KOPT-K1 (cell line): ENCODE data around the gene EDAR.

Experiments used
- H3K27ac ChIP-seq: fragments of 200-600 bp; sonication (generic); 2 replicates; pipeline ENCODE4 v1.5.1; 2016; ENCODE audit warnings: antibody characterized with exemption, mild to moderate bottlenecking, low read depth, low read length; ENCODE audit not compliant: poor library complexity, severe bottlenecking
- H3K36me3 ChIP-seq: fragments of 200-600 bp; sonication (generic); 2 replicates; pipeline ENCODE4 v1.5.1; 2017; ENCODE audit warnings: antibody characterized with exemption, mild to moderate bottlenecking, low read length, moderate library complexity; ENCODE audit not compliant: insufficient read depth
- H3K9me3 ChIP-seq: fragments of 200-600 bp; sonication (generic); 2 replicates; pipeline ENCODE4 v1.5.1; 2017; ENCODE audit warnings: antibody characterized with exemption, low read length, mild to moderate bottlenecking; ENCODE audit not compliant: insufficient read depth, poor library complexity, severe bottlenecking

Gene EDAR

GRCh38 chr2:108961796-108962195 lies 27.2 kb downstream of the EDAR start:
- H3K9me3 ChIP-seq, result no peaks in the 10 kb centered on the region

GRCh38 chr2:108960006-108960405 lies 29.0 kb downstream of the EDAR start:
- Histone ChIP-seq H3K36me3 (no peaks in the 10 kb centered on the region), H3K27ac (no peak overlapping the region), H3K9me3 (no peaks in the 10 kb centered on the region)

More at GRCh38 chr2:108961796-108962195, 27.2 kb downstream of the EDAR start:
- no peaks in the 10 kb centered on the region for H3K36me3 ChIP-seq
- no peak overlapping the region for H3K27ac ChIP-seq

GRCh38 chr2:108959401-108959800 lies 29.6 kb downstream of the EDAR start:
- no peaks in the 10 kb centered on the region for H3K9me3 ChIP-seq
- no peak overlapping the region for H3K27ac ChIP-seq
- H3K36me3 ChIP-seq, result no peaks in the 10 kb centered on the region

GRCh38 chr2:108958632-108959341 lies 30.2 kb downstream of the EDAR start:
- Histone ChIP-seq H3K36me3 (no peaks in the 10 kb centered on the region), H3K9me3 (no peaks in the 10 kb centered on the region), H3K27ac (no peak overlapping the region)

- H3K27ac ChIP-seq, result no peak overlapping the region
- no peaks in the 10 kb centered on the region for H3K36me3 ChIP-seq
- no peaks in the 10 kb centered on the region for H3K9me3 ChIP-seq
These were observed 31.0 kb downstream of the EDAR start for GRCh38 chr2:108958002-108958401.

GRCh38 chr2:108956375-108956774 lies 32.6 kb downstream of the EDAR start:
- Histone ChIP-seq H3K27ac (no peak overlapping the region), H3K36me3 (no peaks in the 10 kb centered on the region)

GRCh38 chr2:108950369-108951135 lies 38.5 kb downstream of the EDAR start:
- Histone ChIP-seq H3K36me3 (no peaks in the 10 kb centered on the region), H3K27ac (no peak overlapping the region), H3K9me3 (peaks cover 38% of the 10 kb centered on the region)

More at GRCh38 chr2:108956375-108956774, 32.6 kb downstream of the EDAR start:
- H3K9me3 ChIP-seq, result peaks cover 8% of the 10 kb centered on the region

GRCh38 chr2:108949316-108950239 lies 39.4 kb downstream of the EDAR start:
- H3K36me3 ChIP-seq, result no peaks in the 10 kb centered on the region
- peaks cover 43% of the 10 kb centered on the region for H3K9me3 ChIP-seq
- H3K27ac ChIP-seq, result no peak overlapping the region

- Histone ChIP-seq H3K27ac (no peak overlapping the region), H3K9me3 (peaks cover 43% of the 10 kb centered on the region), H3K36me3 (no peaks in the 10 kb centered on the region)
These were observed 41.6 kb downstream of the EDAR start for GRCh38 chr2:108947271-108947907.

GRCh38 chr2:108946442-108946841 lies 42.6 kb downstream of the EDAR start:
- Histone ChIP-seq H3K36me3 (no peaks in the 10 kb centered on the region), H3K27ac (no peak overlapping the region), H3K9me3 (peaks cover 35% of the 10 kb centered on the region)

GRCh38 chr2:108945969-108946368 lies 43.1 kb downstream of the EDAR start:
- peaks cover 35% of the 10 kb centered on the region for H3K9me3 ChIP-seq
- no peaks in the 10 kb centered on the region for H3K36me3 ChIP-seq
- H3K27ac ChIP-seq, result no peak overlapping the region

- H3K36me3 ChIP-seq, result no peaks in the 10 kb centered on the region
- peaks cover 35% of the 10 kb centered on the region for H3K9me3 ChIP-seq
- H3K27ac ChIP-seq, result no peak overlapping the region
These were observed 44.3 kb downstream of the EDAR start for GRCh38 chr2:108944601-108945331.

GRCh38 chr2:108943751-108944150 lies 45.3 kb downstream of the EDAR start:
- Histone ChIP-seq H3K27ac (no peak overlapping the region), H3K36me3 (no peaks in the 10 kb centered on the region), H3K9me3 (peaks cover 35% of the 10 kb centered on the region)

- peaks cover 28% of the 10 kb centered on the region for H3K9me3 ChIP-seq
These were observed 46.1 kb downstream of the EDAR start for GRCh38 chr2:108942888-108943287.

More at GRCh38 chr2:108942888-108943287, 46.1 kb downstream of the EDAR start:
- Histone ChIP-seq H3K36me3 (no peaks in the 10 kb centered on the region), H3K27ac (no peak overlapping the region)
